GM19395 (cell line): Measurements from ENCODE around the gene FOXP1.

Experiments
- ATAC-seq: cut with Tn5 transposase; IDR thresholded peaks from one replicate; pipeline ENCODE4 v1.9.1; 2021; ENCODE audit warnings: mild to moderate bottlenecking, moderate library complexity; ENCODE audit not compliant: unreplicated experiment

Gene FOXP1

GRCh38 chr3:71251156-71251775, 332.3 kb downstream of the FOXP1 start:
- ATAC-seq = no peak

- ATAC-seq = no peak
Observed at GRCh38 chr3:71250026-71250425, 333.5 kb downstream of the FOXP1 start.

DNA sequence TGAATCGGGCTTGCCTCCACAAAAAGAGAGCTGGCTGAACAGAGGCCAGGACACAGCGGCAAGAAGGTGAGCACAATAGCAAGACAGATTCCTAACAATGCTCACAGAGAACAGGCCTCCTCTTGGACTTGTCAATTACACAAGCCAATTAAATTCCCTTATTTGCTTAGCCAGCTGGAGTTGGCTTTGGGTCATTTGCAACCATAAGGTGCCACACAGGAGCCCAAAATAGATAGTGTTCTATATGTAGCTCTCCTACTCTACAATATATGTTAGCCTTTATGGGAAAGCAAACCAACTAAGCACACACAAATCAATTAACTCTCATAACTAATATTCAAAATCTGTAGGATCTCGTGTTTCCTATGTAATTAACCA, 335.6 kb downstream of the FOXP1 start:
- ATAC-seq = no peak

GRCh38 chr3:71247221-71247957, 336.1 kb downstream of the FOXP1 start:
- no peak for ATAC-seq

DNA sequence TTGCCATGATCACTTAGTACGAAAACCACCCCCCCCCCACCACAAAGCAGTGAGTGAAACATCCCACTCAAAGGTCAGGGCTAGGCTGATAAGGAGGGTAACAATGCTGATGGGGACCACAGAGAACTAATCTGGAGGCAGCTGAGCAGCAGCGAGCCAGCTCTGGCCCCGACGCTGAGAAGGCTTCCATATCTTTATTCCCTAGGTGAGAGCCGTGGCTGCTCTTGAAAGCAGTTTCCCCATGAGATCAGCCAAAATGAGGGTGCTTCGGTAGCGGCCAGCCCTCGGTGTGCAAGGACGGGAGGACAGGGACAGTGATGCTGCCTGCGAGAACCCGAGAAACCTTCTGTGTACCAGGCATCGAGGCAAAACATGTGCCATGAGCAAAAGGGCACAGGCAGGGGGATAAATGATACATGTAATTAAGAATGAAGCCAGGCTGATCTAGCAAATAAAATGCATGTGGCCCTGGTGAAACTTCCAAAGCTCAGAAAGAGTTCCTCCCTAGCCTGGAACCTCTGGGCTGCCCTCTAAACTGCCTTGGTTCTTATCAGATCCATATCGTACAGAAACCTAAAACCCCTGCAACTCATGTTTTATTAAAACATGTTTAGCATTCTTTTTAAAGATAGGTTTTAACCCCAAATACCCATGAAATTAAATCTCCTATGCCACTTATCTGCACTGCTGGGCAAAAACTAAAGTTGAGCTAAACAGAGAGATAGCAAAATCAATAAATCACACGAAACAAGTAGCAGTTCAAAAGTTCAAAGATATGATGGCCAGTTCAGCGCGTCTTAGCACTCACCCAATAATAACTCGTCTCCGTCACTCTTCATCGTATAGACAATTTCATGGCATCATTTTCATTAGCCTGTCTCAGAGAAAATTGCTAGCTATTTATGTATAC, 337.3 kb downstream of the FOXP1 start:
- ATAC-seq = no peak

GRCh38 chr3:71244826-71245488, 338.6 kb downstream of the FOXP1 start:
- no peak for ATAC-seq

GRCh38 chr3:71244153-71244825, 339.2 kb downstream of the FOXP1 start:
- no peak for ATAC-seq

DNA sequence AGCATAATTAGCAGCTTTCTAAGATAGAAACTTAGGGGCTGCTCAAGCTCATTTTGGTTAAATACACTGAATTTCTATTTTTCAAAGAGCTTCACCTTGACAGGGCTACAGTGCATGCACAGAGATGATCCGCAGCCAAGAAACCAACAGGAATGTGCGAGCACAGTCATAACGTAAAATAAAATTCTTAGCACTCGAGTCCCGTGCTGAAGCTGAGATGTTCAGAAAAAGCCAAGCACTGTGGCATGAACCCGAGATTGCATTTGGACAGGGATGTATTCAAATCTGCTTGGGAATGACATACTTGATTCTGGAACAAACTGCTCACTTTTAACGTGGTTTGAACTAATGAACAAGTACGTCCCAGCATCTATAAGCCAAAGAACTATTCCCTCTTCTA, 340.3 kb downstream of the FOXP1 start:
- ATAC-seq = no peak

- ATAC-seq = no peak
Observed at GRCh38 chr3:71241981-71242560, 341.5 kb downstream of the FOXP1 start.

GRCh38 chr3:71241246-71241901, 342.2 kb downstream of the FOXP1 start:
- no peak for ATAC-seq

GRCh38 chr3:71240034-71240433, 343.5 kb downstream of the FOXP1 start:
- no peak for ATAC-seq

- no peak for ATAC-seq
Observed at GRCh38 chr3:71238355-71238757, 345.2 kb downstream of the FOXP1 start.

- ATAC-seq = no peak
Observed at GRCh38 chr3:71237672-71238071, 345.9 kb downstream of the FOXP1 start.

GRCh38 chr3:71235846-71236245, 347.7 kb downstream of the FOXP1 start:
- ATAC-seq = no peak

DNA sequence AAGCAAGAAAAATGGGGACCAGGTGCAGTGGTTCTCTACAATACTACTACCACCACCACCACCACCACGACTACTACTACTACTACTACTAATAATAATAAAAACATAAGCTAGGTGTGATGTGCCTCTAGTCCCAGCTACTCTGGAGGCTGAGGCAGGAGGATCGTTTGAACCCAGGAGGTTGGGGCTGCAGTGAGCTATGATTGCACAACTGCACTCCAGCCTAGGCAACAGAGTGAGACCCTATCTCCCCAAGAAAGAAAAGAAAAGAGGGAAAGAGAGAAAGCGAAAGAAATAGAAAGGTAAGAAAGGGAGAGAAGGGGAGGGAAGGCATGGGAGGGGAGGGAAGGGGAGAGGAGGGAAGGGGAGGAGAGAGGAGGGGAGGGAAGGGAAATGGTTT, 350.6 kb downstream of the FOXP1 start:
- ATAC-seq = no peak

DNA sequence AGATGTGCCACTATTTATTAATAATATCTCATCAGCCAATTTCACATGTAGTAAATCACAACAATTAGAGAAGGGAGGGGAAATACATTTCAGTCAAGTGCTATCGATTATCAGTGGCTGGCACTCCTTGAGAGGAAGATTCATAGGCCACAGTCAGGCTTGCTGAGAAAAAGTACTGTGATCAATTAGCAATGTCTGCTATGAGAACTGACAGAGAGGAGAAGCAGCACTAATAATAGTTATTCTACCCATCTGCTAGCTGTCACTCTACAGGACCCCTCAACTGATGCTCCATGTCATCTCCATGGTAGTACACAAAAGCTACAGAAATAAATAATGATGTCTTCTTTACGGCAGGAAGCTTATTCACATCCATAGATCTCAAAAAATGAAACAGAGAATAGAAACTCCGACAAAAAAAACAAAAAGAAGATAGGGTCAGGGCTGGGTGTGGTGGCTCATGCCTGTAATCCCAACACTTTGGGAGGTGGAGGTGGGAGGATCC, 351.3 kb downstream of the FOXP1 start:
- no peak for ATAC-seq

DNA sequence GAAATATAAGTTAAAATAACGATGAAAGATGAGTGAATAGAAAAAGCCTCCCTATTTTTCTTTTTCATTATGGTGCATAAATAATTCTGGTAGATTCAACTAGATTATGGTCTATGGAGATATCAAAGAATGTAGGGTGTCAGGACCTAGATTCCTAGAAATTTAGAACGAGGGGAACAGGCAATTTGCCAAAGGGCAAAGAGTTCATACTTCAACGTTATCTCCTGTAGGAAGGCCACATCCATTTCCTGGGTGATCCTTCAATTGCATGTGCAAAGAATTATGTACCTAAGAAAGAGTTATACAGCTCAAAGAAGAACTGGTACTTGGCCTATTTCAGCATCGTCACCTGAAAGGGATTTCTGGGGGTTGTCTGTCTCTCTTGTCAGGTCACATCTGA, 351.8 kb downstream of the FOXP1 start:
- no peak for ATAC-seq

DNA sequence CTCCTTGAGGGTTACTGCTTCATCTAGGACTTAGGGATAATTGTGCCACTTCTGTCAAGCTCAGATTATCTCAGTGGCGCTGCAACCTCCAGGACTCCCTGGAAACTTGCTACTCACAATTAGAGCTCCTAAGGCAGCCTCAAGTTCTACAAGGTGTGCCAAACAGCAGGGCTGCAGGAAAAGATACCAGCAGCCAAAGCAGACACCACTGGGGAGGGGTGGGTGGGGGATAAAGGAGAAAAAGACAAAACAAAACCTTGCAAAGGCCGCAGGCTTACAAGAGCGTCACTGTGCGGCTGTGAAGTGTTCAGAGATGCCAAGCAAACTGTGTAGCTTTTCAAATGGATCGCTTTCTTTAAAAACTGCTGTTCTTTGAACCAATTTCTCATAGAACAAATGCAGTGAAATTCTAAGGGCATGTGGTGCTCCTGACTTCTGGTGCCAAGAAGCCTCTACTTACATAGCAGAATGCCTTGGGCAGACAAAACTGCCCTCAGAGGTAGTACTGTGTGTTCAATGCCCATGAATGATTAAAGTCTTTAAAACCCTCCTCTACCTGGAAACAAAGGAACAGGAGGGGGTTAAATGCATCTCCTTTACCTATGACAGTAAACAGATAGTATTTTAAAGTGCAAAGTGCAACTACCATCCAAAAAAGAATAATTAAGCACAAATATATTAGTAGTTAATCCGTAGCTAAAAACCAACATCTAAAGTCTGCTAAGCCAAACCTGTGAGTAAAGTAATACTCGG, 353.4 kb downstream of the FOXP1 start:
- no peak for ATAC-seq
